Fibroblast of lung (primary cell): ENCODE data around the gene HNRNPDL.

ENCODE experiments used
- EZH2 ChIP-seq: IDR thresholded peaks from 2 replicates; pipeline ENCODE4 v1.5.1; 2012; ENCODE audit warnings: low read length, control low read depth, mild to moderate bottlenecking; ENCODE audit errors: missing control alignments
- TF ChIP-seq, protein P1 (sequence below), 2 donors: IDR thresholded peaks in 1 of 2; conservative IDR thresholded peaks in 1 of 2; 1 replicate in 1 of 2; 2 replicates in 1 of 2; pipeline ENCODE4 v1.5.1; 2011 to 2012; ENCODE audit warnings: low read length in 2 of 2, control low read depth in 1 of 2, inconsistent platforms in 1 of 2, low read depth in 1 of 2, mild to moderate bottlenecking in 1 of 2

DNA sequence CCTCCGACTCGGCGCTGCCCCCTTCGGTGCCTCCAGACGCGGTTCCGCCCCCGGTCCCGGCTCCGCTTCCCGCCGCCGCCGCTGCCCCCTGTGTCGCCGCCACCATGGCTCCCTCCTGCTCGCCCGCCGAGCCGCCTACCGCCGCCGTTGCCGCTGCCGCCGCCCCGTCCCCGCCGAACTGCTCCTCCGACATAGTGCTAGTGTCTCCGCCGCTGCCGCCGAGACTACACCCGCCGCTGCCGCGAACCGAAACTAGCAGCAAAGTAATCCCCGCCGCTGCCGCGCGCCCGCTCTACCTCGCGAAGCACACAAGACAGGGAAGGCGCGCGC, 56.8 kb downstream of the HNRNPDL start:
- TF ChIP-seq, protein P1, sequence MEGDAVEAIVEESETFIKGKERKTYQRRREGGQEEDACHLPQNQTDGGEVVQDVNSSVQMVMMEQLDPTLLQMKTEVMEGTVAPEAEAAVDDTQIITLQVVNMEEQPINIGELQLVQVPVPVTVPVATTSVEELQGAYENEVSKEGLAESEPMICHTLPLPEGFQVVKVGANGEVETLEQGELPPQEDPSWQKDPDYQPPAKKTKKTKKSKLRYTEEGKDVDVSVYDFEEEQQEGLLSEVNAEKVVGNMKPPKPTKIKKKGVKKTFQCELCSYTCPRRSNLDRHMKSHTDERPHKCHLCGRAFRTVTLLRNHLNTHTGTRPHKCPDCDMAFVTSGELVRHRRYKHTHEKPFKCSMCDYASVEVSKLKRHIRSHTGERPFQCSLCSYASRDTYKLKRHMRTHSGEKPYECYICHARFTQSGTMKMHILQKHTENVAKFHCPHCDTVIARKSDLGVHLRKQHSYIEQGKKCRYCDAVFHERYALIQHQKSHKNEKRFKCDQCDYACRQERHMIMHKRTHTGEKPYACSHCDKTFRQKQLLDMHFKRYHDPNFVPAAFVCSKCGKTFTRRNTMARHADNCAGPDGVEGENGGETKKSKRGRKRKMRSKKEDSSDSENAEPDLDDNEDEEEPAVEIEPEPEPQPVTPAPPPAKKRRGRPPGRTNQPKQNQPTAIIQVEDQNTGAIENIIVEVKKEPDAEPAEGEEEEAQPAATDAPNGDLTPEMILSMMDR (conservative IDR thresholded peaks at IDR 0.05 in 1 of 2, IDR thresholded peaks at IDR 0.05 in 1 of 2; ENCODE audit: low read depth in 1 of 2, low read length in 2 of 2) = no peak
- TF ChIP-seq EZH2 = no peak
